Left ventricle myocardium inferior (tissue), 1 donor: ENCODE data around the gene BTBD19. TPM values are rescaled to one million over a fixed set of nuclear protein-coding genes. Genes with fewer than 3 reads are reported as not detected.

Experiments used
- DNase-seq: peaks from one replicate; pipeline ENCODE4 v3.0.0-alpha.2; 2020
- H3K27ac ChIP-seq: fragments of 200-600 bp; replicated peaks from 2 replicates; pipeline ENCODE4 v1.8.0; 2021
- H3K27me3 ChIP-seq: fragments of 200-600 bp; 2 replicates; pipeline ENCODE4 v1.8.0; 2021; ENCODE audit warnings: low read depth
- H3K36me3 ChIP-seq: fragments of 200-600 bp; 2 replicates; pipeline ENCODE4 v1.8.0; 2021
- H3K4me1 ChIP-seq: fragments of 200-600 bp; 2 replicates; pipeline ENCODE4 v1.8.0; 2021
- H3K4me3 ChIP-seq: fragments of 200-600 bp; 2 replicates; pipeline ENCODE4 v1.8.0; 2021; ENCODE audit warnings: mild to moderate bottlenecking, moderate library complexity
- H3K9me3 ChIP-seq: fragments of 200-600 bp; replicated peaks from 2 replicates; pipeline ENCODE4 v1.8.0; 2021
- intact Hi-C: fragments of 100-400 bp; cut with micrococcal nuclease; formaldehyde crosslinking; loops from one replicate; pipeline ENCODE4 v1.11.0; 2022
- total RNA-seq: library from RNA; stranded (reverse); fragmentation: NEBNext Ultra II Directional; extraction: Animal tissue kit (Norgen Biotek cat#: 25700); gene quantifications from one replicate; pipeline ENCODE4 v1.2.1, GENCODE V29; 2021
- TF ChIP-seq, protein P1 (sequence below): fragments of 200-600 bp; IDR thresholded peaks from 2 replicates; pipeline ENCODE4 v1.8.0; 2021; ENCODE audit warnings: antibody characterized with exemption, mild to moderate bottlenecking, borderline replicate concordance
- donor health status: DM: no; HTN: yes; CAD: no; lungs with severe emphysema.

The BTBD19 gene
- total RNA-seq, 1 donor from 2014 or later, result 3.5 TPM

DNA sequence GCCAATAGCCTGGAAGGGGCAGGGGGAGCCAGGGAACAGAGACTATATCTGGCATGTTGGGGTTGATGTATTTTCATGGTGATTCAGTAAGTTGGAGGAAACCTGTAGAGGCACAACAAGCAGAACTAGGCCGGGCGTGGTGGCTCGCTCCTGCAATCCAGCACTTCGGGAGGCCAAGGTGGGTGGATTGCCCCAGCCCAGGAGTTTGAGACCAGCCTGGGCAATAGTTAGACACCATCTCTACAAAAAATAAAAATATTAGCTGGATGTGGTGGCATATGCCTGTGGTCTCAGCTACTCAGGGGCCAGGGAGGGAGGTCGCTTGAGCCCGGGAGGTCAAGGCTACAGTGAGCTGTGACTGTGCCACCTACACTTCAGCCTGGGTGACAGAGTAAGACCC is 44.9 kb downstream of the BTBD19 start:
- H3K27me3 ChIP-seq, result no peaks in the 10 kb centered on the region
- intact Hi-C loops, result loop anchor here (10.0 kb wide), 1 partner anchor 132 kb away; the partner anchor contains the start of gene EIF2B3
- H3K27ac ChIP-seq, result no peak overlapping the region
- peaks cover 30% of the 10 kb centered on the region for H3K36me3 ChIP-seq
- H3K9me3 ChIP-seq, result no peaks in the 10 kb centered on the region
- H3K4me1 ChIP-seq, result peaks cover 14% of the 10 kb centered on the region
- H3K4me3 ChIP-seq, result no peak overlapping the region
- DNase-seq, result no peak
- TF ChIP-seq, protein P1, sequence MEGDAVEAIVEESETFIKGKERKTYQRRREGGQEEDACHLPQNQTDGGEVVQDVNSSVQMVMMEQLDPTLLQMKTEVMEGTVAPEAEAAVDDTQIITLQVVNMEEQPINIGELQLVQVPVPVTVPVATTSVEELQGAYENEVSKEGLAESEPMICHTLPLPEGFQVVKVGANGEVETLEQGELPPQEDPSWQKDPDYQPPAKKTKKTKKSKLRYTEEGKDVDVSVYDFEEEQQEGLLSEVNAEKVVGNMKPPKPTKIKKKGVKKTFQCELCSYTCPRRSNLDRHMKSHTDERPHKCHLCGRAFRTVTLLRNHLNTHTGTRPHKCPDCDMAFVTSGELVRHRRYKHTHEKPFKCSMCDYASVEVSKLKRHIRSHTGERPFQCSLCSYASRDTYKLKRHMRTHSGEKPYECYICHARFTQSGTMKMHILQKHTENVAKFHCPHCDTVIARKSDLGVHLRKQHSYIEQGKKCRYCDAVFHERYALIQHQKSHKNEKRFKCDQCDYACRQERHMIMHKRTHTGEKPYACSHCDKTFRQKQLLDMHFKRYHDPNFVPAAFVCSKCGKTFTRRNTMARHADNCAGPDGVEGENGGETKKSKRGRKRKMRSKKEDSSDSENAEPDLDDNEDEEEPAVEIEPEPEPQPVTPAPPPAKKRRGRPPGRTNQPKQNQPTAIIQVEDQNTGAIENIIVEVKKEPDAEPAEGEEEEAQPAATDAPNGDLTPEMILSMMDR, result no peak

- Histone ChIP-seq H3K27ac (no peak overlapping the region), H3K4me3 (no peak overlapping the region), H3K4me1 (no peaks in the 10 kb centered on the region), H3K27me3 (no peaks in the 10 kb centered on the region), H3K9me3 (no peaks in the 10 kb centered on the region), H3K36me3 (peaks cover 30% of the 10 kb centered on the region)
- intact Hi-C loops, result loop anchor here (10.0 kb wide), 1 partner anchor 130 kb away; the partner anchor contains the start of gene EIF2B3
- TF ChIP-seq, protein P1, result no peak
- no peak for DNase-seq
Measured at GRCh38 chr1:44854970-44855369, 46.6 kb downstream of the BTBD19 start.

- H3K36me3 ChIP-seq, result peaks cover 30% of the 10 kb centered on the region
- intact Hi-C loops, result loop anchor here (10.0 kb wide), 1 partner anchor 129 kb away; the partner anchor contains the start of gene EIF2B3
- H3K4me1 ChIP-seq, result peaks cover 2% of the 10 kb centered on the region
Measured at GRCh38 chr1:44855742-44856141, 47.4 kb downstream of the BTBD19 start.

DNA sequence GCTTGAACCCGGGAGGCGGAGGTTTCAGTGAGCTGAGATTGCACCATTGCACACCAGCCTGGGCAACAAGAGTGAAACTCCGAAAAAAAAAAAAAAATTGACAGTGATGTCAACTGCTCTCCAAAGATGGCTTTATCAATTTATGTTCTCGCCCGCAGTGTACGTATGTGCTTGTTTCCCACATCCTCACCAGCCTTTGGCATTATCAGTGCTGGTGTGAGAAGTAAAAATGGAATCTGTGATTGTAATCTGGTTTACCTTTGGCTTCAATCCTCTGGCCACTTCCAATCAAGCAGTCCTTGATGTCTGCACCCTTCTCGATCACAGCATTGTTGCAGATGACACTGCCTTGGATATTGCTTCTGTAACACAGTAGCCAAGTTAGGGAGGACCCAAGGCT is 49.1 kb downstream of the BTBD19 start:
- intact Hi-C loops, result loop anchor here (10.0 kb wide), 1 partner anchor 127 kb away; the partner anchor contains the start of gene EIF2B3
- TF ChIP-seq, protein P1, result no peak
- peaks cover 18% of the 10 kb centered on the region for H3K4me1 ChIP-seq
- no peaks in the 10 kb centered on the region for H3K27me3 ChIP-seq
- H3K4me3 ChIP-seq, result no peak overlapping the region
- H3K27ac ChIP-seq, result no peak overlapping the region
- peaks cover 30% of the 10 kb centered on the region for H3K36me3 ChIP-seq
- DNase-seq, result no peak
- H3K9me3 ChIP-seq, result no peaks in the 10 kb centered on the region

More at GRCh38 chr1:44855742-44856141, 47.4 kb downstream of the BTBD19 start:
- TF ChIP-seq, protein P1, result no peak
- Histone ChIP-seq H3K27me3 (no peaks in the 10 kb centered on the region), H3K27ac (no peak overlapping the region), H3K4me3 (no peak overlapping the region), H3K9me3 (no peaks in the 10 kb centered on the region)
- no peak for DNase-seq

DNA sequence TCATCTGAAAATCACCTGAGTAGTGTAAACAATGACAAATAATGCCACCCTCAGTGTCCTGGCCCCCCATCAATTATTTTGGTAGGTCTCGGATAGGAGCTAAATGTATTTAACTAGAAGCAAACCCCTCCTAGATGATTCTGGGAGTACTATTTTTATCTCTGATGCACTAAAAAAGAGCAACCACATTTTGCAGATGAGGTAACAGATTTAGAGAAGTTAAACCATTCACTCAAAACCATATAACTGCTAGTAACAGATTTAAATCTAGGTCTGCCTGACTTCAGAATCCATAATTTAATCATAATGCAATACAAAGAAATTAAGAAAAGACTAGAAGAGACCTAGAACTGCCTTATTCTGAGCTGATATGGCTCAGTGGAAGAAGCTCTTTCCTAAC is 52.0 kb downstream of the BTBD19 start:
- TF ChIP-seq, protein P1, result no peak
- Histone ChIP-seq H3K4me1 (peaks cover 18% of the 10 kb centered on the region), H3K9me3 (no peaks in the 10 kb centered on the region), H3K36me3 (peaks cover 41% of the 10 kb centered on the region), H3K27ac (no peak overlapping the region), H3K27me3 (no peaks in the 10 kb centered on the region), H3K4me3 (no peak overlapping the region)
- intact Hi-C loops, result no loop called here
- no peak for DNase-seq
